ENCODE measurements around the gene DDX5. TPM values are rescaled to one million over a fixed set of nuclear protein-coding genes. Genes with fewer than 3 reads are reported as not detected.
A peak's percentile ranks its signal among the peaks of the same experiment; 100 is the strongest.

DDX5 gene
- total and polyA plus RNA-seq, 2 experiments from 2014 or later = 241 to 643 TPM

DNA sequence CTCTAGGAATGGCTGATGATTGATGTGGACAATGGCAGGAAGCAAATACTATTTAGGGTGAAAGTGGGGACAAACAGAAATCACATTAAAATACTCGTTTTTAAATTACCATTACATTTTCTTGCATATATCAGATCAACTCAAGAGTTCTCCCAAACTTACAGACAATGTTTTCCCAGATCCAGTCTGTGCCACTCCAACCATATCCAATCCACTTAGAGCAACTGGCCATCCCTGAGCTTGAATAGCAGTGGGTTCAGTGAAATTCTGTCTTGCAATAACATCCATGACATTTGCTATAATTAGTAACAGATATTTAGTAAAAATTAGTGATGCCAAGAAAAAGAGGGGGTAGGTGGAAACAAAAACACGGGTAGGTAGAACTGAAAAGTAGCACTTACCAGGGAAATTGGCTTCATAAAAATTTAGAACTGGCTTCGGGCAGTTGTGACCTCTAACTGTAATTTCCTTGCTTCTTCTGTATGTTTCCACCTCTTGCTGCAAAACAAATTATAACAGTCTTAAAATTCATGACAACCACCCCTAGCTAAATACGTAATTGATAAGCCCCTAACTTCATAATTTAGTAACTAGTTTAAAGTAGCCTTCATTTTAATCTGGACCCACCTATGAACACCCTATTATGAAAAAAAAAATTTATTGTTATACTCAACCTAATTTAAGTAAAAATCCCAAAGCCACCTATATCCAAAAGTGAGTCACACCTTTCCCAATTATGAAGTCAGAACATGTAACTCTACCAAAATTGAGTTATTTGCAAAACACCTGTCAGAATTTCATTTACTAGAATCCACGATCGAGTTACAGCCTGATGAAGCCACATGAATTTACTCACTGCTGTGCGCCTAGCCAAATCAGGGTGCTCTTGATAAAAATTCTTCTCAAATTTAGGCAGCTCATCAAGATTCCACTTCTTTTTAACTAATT lies 2.0 kb downstream of the DDX5 start:
- no peaks in the 10 kb centered on the region for H3K9me3 ChIP-seq (ENCODE audit: low read depth)
- H3K4me1 ChIP-seq (ENCODE audit: insufficient read depth) = peaks cover 54% of the 10 kb centered on the region
- WGBS, 2 experiments (ENCODE audit: low coverage in 1 of 2, low lambda C conversion rate in 2 of 2, missing lambda C conversion rate in 2 of 2) = 14 to 15% methylated on average over 7 of the region's 7 CpGs
- H3K4me2 ChIP-seq (ENCODE audit: unreplicated experiment) = peak overlapping the region; percentile 85
- DNase-seq = peak; percentile 58
- in situ Hi-C loops (cut with MboI) = no loop called here
- TF ChIP-seq EZH2 (IDR thresholded peaks at IDR 0.05; ENCODE audit: insufficient read depth, poor library complexity, severe bottlenecking) (no peak), EZH2phosphoT487 (IDR thresholded peaks at IDR 0.05; ENCODE audit: insufficient read depth, low read depth) (no peak)
- H3K9ac ChIP-seq = peak overlapping the region; percentile 100
- peak overlapping the region; percentile 98 for H3K4me3 ChIP-seq
- peaks cover 60% of the 10 kb centered on the region for H3K36me3 ChIP-seq (ENCODE audit: low read depth)
- peak overlapping the region; percentile 100 for H3K27ac ChIP-seq
- H3K9me2 ChIP-seq (ENCODE audit: insufficient read depth) = no peaks in the 10 kb centered on the region
- peaks cover 71% of the 10 kb centered on the region for H3F3A ChIP-seq (ENCODE audit: insufficient read depth)
- peaks cover 92% of the 10 kb centered on the region for H3K79me2 ChIP-seq (ENCODE audit: insufficient read depth)
- H2AFZ ChIP-seq = no peak overlapping the region
- peaks cover 43% of the 10 kb centered on the region for H4K20me1 ChIP-seq (ENCODE audit: insufficient read depth)
- no peaks in the 10 kb centered on the region for H3K27me3 ChIP-seq (replicated peaks; ENCODE audit: insufficient read depth)

- peaks cover 68% of the 10 kb centered on the region for H3K36me3 ChIP-seq (ENCODE audit: low read depth)
- DNase-seq = peak; percentile 30
- no peak overlapping the region for H2AFZ ChIP-seq
- peaks cover 59% of the 10 kb centered on the region for H3K4me1 ChIP-seq (ENCODE audit: insufficient read depth)
- H3K4me3 ChIP-seq = peak overlapping the region; percentile 98
- H3F3A ChIP-seq (ENCODE audit: insufficient read depth) = peaks cover 78% of the 10 kb centered on the region
- TF ChIP-seq EZH2 (IDR thresholded peaks at IDR 0.05; ENCODE audit: insufficient read depth, poor library complexity, severe bottlenecking) = no peak
- TF ChIP-seq EZH2phosphoT487 (IDR thresholded peaks at IDR 0.05; ENCODE audit: insufficient read depth, low read depth) = no peak
- peak overlapping the region; percentile 100 for H3K9ac ChIP-seq
- in situ Hi-C loops (cut with MboI) = no loop called here
- no peaks in the 10 kb centered on the region for H3K27me3 ChIP-seq (replicated peaks; ENCODE audit: insufficient read depth)
- H4K20me1 ChIP-seq (ENCODE audit: insufficient read depth) = peaks cover 43% of the 10 kb centered on the region
- WGBS, 2 experiments (ENCODE audit: low coverage in 1 of 2, low lambda C conversion rate in 2 of 2, missing lambda C conversion rate in 2 of 2) = 65 to 68% methylated on average over 5 of the region's 5 CpGs
- H3K9me2 ChIP-seq (ENCODE audit: insufficient read depth) = no peaks in the 10 kb centered on the region
- H3K9me3 ChIP-seq (ENCODE audit: low read depth) = no peaks in the 10 kb centered on the region
- H3K27ac ChIP-seq = peak overlapping the region; percentile 100
- H3K79me2 ChIP-seq (ENCODE audit: insufficient read depth) = peaks cover 92% of the 10 kb centered on the region
- H3K4me2 ChIP-seq (ENCODE audit: unreplicated experiment) = peak overlapping the region; percentile 85
Observed at GRCh38 chr17:64503341-64503740, 2.7 kb downstream of the DDX5 start.

DNA sequence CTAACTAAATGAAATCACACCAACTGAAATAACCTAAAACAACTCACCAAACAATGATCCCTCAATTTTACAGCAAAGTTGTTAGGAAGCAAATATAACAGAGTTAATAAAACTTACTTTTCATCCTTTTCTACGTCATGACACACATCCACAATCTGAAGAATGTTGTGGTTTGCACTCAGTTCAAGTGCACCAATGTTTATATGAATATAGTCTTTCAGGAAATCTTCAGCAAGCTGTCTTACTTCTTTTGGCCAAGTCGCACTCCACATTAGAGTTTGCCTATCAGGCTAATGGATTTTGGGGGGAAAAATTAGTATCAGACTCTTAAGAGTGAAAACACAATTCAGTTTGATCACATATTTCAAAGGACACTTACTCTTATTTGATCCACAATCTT lies 3.3 kb downstream of the DDX5 start:
- TF ChIP-seq EZH2 (IDR thresholded peaks at IDR 0.05; ENCODE audit: insufficient read depth, poor library complexity, severe bottlenecking) (no peak), EZH2phosphoT487 (IDR thresholded peaks at IDR 0.05; ENCODE audit: insufficient read depth, low read depth) (no peak)
- Histone ChIP-seq H3F3A (ENCODE audit: insufficient read depth) (peaks cover 79% of the 10 kb centered on the region), H3K79me2 (ENCODE audit: insufficient read depth) (peaks cover 89% of the 10 kb centered on the region), H3K9me2 (ENCODE audit: insufficient read depth) (no peaks in the 10 kb centered on the region), H3K27ac (peak overlapping the region; percentile 100), H3K4me2 (ENCODE audit: unreplicated experiment) (peak overlapping the region; percentile 85), H3K9me3 (ENCODE audit: low read depth) (no peaks in the 10 kb centered on the region), H4K20me1 (ENCODE audit: insufficient read depth) (peaks cover 43% of the 10 kb centered on the region), H3K36me3 (ENCODE audit: low read depth) (peaks cover 73% of the 10 kb centered on the region), H3K9ac (peak overlapping the region; percentile 100), H2AFZ (no peak overlapping the region), H3K4me1 (ENCODE audit: insufficient read depth) (peaks cover 63% of the 10 kb centered on the region), H3K27me3 (replicated peaks; ENCODE audit: insufficient read depth) (no peaks in the 10 kb centered on the region), H3K4me3 (peak overlapping the region; percentile 98)
- in situ Hi-C loops (cut with MboI) = no loop called here
- DNase-seq = peak; percentile 40
- WGBS, 2 experiments (ENCODE audit: low coverage in 1 of 2, low lambda C conversion rate in 2 of 2, missing lambda C conversion rate in 2 of 2) = 68% methylated on average over 2 of the region's 2 CpGs

DNA sequence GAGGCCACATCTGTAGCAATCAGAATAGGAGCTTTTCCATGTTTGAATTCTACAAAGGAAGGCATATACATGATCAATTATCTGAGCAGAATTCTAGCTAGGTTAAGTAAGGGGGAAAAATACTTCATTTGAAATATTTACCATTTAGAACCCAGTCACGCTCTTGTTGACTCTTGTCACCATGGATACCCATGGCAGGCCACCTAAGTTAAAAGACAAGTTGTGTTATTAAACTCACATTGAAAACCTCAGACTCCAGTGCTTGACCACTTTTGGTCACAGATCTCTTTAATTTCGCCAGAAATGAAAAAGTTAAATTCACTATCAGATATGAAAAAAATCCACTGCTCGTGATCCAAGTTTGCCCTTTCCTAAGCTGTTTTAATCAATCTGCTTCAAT lies 4.1 kb downstream of the DDX5 start:
- Histone ChIP-seq H3K9ac (peak overlapping the region; percentile 100), H3K4me1 (ENCODE audit: insufficient read depth) (peaks cover 69% of the 10 kb centered on the region), H4K20me1 (ENCODE audit: insufficient read depth) (peaks cover 43% of the 10 kb centered on the region), H3K79me2 (ENCODE audit: insufficient read depth) (peaks cover 81% of the 10 kb centered on the region), H3K9me3 (ENCODE audit: low read depth) (no peaks in the 10 kb centered on the region), H2AFZ (no peak overlapping the region), H3K27ac (peak overlapping the region; percentile 100), H3K4me3 (no peak overlapping the region), H3K36me3 (ENCODE audit: low read depth) (peaks cover 76% of the 10 kb centered on the region), H3F3A (ENCODE audit: insufficient read depth) (peaks cover 81% of the 10 kb centered on the region), H3K27me3 (replicated peaks; ENCODE audit: insufficient read depth) (no peaks in the 10 kb centered on the region), H3K4me2 (ENCODE audit: unreplicated experiment) (peak overlapping the region; percentile 85), H3K9me2 (ENCODE audit: insufficient read depth) (no peaks in the 10 kb centered on the region)
- WGBS, 2 experiments (ENCODE audit: low coverage in 1 of 2, low lambda C conversion rate in 2 of 2, missing lambda C conversion rate in 2 of 2) = 84 to 89% methylated on average over 3 of the region's 3 CpGs
- DNase-seq = peak; percentile 20
- in situ Hi-C loops (cut with MboI) = no loop called here
- no peak for TF ChIP-seq EZH2 (IDR thresholded peaks at IDR 0.05; ENCODE audit: insufficient read depth, poor library complexity, severe bottlenecking)

Data from GM23248 (cell line).